ENCODE data around the gene GALNT14. TPM values are rescaled to one million over a fixed set of nuclear protein-coding genes. Genes with fewer than 3 reads are reported as not detected.

Gene GALNT14
- polyA plus RNA-seq, 1 experiment: 0.07 TPM

DNA sequence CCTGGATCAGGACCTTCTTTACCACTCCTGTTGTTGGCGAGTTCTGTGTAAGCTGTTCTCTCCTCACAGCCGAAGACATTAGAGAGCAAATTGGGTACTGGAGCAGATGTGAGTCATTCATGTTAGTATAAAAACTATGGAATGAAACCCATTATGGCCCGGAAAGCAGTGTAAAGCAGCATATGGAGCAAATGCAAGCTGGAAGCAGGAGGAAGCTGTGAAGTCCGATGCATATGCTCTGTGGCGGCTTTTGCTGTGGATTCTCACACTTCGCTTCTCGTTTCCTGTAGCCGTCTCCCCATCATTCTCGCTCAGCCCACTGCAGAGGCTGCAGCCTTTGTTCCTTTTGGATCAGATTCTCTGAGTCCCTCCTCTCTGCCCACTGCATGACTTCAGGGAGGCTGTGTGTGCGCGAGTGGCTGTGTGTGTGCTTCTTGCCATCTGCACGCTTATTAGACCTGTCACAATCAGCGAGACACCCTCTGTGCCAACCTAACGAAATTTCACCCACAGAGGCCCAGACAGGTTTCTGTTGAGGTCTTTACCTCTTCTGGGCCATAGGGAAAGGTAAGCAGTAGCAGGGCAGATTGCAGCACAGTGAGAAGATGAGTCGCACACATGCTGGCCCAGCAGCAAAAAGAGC lies 3.3 kb upstream of the GALNT14 start:
- TF ChIP-seq, protein P1, sequence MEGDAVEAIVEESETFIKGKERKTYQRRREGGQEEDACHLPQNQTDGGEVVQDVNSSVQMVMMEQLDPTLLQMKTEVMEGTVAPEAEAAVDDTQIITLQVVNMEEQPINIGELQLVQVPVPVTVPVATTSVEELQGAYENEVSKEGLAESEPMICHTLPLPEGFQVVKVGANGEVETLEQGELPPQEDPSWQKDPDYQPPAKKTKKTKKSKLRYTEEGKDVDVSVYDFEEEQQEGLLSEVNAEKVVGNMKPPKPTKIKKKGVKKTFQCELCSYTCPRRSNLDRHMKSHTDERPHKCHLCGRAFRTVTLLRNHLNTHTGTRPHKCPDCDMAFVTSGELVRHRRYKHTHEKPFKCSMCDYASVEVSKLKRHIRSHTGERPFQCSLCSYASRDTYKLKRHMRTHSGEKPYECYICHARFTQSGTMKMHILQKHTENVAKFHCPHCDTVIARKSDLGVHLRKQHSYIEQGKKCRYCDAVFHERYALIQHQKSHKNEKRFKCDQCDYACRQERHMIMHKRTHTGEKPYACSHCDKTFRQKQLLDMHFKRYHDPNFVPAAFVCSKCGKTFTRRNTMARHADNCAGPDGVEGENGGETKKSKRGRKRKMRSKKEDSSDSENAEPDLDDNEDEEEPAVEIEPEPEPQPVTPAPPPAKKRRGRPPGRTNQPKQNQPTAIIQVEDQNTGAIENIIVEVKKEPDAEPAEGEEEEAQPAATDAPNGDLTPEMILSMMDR (IDR thresholded peaks at IDR 0.05; ENCODE audit: low read depth, low read length): no peak
- Histone ChIP-seq H3K27me3 (ENCODE audit: control insufficient read depth, insufficient read depth, low read length) (peaks cover 48% of the 10 kb centered on the region), H3K27ac (ENCODE audit: low read depth, low read length) (no peak overlapping the region), H3K4me3 (ENCODE audit: low read depth, low read length) (no peak overlapping the region), H3K9me3 (ENCODE audit: control insufficient read depth, insufficient read depth, low read length) (no peaks in the 10 kb centered on the region; the same call in 1 of the 2 replicates)
- POLR2A ChIA-PET: no interaction called here
- CTCF ChIA-PET: interaction anchor here (0.6 to 1.2 kb wide), 4 partner anchors 9 to 430 kb away, joined by 3 to 4 read pairs (median 4); no protein-coding TSS in a partner anchor
- DNase-seq (ENCODE audit: low read depth, low spot score): no peak

DNA sequence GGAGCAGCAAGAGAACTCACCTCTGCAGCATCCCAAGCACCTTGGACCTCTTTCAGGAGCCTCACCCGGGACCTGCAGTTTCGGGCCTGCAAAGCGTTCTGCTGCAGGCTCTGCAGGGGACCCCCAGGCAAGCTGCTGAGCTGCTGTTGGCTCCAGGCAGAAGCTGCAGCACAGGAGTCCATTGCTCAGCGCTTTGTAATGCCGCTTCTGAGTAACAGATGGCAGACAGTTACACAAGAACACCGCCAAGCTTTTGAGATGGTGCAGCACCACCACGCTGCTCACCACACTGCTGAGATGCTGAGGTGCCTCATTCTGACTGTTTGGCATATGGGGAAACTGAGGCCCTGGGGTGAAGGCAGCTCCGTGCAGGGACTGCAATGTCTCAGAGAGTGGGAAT lies 1.9 kb upstream of the GALNT14 start:
- POLR2A ChIA-PET: no interaction called here
- DNase-seq (ENCODE audit: low read depth, low spot score): no peak
- Histone ChIP-seq H3K27me3 (ENCODE audit: control insufficient read depth, insufficient read depth, low read length) (peaks cover 59% of the 10 kb centered on the region), H3K4me3 (ENCODE audit: low read depth, low read length) (no peak overlapping the region), H3K9me3 (ENCODE audit: control insufficient read depth, insufficient read depth, low read length) (no peaks in the 10 kb centered on the region; the same call in 1 of the 2 replicates), H3K27ac (ENCODE audit: low read depth, low read length) (no peak overlapping the region)
- CTCF ChIA-PET: interaction anchor here (0.5 to 1.2 kb wide), 2 partner anchors 17 to 30 kb away, joined by 3 read pairs; no protein-coding TSS in a partner anchor
- TF ChIP-seq, protein P1 (IDR thresholded peaks at IDR 0.05; ENCODE audit: low read depth, low read length): no peak

DNA sequence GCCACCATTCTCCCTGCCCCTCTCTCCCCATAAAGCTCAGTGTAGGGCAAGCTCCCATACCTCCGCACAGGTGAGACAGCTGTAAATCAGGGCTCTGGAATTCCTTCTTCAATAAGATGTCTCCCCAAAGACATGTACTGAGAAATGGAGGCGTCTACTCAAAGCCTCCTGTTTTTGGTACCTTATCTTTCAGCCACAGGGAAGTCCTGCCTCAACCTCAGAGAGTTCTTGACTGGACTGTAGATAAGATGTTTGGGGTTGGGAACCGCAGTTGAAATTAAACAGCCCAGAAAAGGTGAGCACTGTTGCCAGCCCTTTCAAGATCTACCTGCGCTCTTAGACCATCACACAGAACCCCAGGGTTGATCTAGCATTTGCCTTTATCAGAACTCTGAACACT lies 1.4 kb upstream of the GALNT14 start:
- peaks cover 60% of the 10 kb centered on the region for H3K27me3 ChIP-seq (ENCODE audit: control insufficient read depth, insufficient read depth, low read length)

DNA sequence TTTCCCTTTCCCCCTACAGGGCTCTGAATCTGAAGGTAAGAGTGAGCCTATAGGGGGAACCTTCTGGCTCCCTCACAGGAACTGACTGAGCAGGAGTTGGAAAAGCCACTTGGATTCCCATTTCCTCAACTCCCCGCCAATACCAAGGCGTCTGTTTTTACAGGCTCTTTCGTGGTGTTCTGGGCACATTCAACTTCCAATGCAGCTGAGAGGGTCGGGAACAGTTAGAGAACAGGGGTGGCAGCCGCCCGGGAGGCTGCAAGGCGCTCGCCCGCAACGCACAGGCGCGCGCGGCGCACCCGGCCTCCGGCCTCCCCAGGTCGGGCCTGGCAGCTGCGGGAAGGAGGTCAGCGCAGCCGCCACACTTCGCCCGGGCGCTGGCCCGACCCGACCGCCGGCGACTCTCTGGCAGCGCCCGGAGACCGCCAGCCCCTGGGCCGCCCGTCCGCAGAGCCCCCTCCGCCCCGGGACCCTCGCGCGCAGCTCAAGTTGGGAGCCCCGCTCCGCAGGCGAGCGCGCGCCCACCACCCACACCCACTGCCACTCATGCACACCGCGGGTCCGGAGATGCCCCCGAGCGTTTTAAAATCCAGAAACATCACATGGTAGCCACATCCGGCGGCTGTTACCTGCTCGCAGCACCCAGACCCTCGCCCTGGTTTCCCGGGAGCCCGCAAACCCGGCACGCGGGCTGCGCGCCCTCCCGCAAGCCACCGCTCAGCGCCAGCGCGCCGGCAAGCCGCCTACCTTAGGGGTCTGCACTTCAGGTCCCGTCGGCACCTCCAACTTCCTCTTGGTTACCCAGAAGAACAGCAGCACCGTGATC lies 816 bp downstream of the GALNT14 start:
- Histone ChIP-seq H3K9me3 (ENCODE audit: control insufficient read depth, insufficient read depth, low read length) (no peaks in the 10 kb centered on the region; the same call in 1 of the 2 replicates), H3K4me3 (ENCODE audit: low read depth, low read length) (peak overlapping the region; percentile 48), H3K27me3 (ENCODE audit: control insufficient read depth, insufficient read depth, low read length) (peaks cover 60% of the 10 kb centered on the region), H3K27ac (ENCODE audit: low read depth, low read length) (no peak overlapping the region)
- TF ChIP-seq, protein P1 (IDR thresholded peaks at IDR 0.05; ENCODE audit: low read depth, low read length): no peak
- ChIA-PET POLR2A (no interaction called here), CTCF (interaction anchor here (0.9 to 1.5 kb wide), 2 partner anchors 14 to 195 kb away, joined by 3 to 4 read pairs; no protein-coding TSS in a partner anchor)
- DNase-seq (ENCODE audit: low read depth, low spot score): no peak

More for the DNA sequence above, 1.4 kb upstream of the GALNT14 start:
- ChIA-PET POLR2A (no interaction called here), CTCF (interaction anchor here (0.5 kb wide), 1 partner anchor 16 kb away, joined by 3 read pairs; no protein-coding TSS in a partner anchor)
- Histone ChIP-seq H3K9me3 (ENCODE audit: control insufficient read depth, insufficient read depth, low read length) (no peaks in the 10 kb centered on the region; the same call in 1 of the 2 replicates), H3K4me3 (ENCODE audit: low read depth, low read length) (no peak overlapping the region), H3K27ac (ENCODE audit: low read depth, low read length) (no peak overlapping the region)
- no peak for DNase-seq (ENCODE audit: low read depth, low spot score)
- TF ChIP-seq, protein P1 (IDR thresholded peaks at IDR 0.05; ENCODE audit: low read depth, low read length): no peak

DNA sequence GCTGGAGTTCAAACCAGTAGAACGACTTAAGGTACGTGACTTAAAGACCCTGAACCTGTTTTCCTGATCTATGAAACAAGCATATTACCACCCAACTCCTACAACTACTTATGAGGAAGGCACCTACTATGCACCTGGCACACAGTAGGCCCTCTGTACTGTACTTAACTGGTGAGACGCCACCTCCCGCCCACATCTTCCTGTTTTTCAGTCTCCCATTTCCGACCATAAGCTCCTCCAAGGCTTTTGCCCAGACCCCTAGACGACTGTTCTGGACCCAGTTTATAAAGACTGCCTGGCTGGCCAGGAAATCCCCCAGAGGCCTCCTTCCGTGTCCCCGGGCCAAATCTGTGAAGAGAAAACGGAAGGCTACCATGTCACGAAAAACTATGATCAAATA lies 1.5 kb downstream of the GALNT14 start:
- ChIA-PET POLR2A (no interaction called here), CTCF (no interaction called here)
- peaks cover 56% of the 10 kb centered on the region for H3K27me3 ChIP-seq (ENCODE audit: control insufficient read depth, insufficient read depth, low read length)
- H3K9me3 ChIP-seq (ENCODE audit: control insufficient read depth, insufficient read depth, low read length): no peaks in the 10 kb centered on the region; the same call in 1 of the 2 replicates
- no peak overlapping the region for H3K27ac ChIP-seq (ENCODE audit: low read depth, low read length)
- no peak for DNase-seq (ENCODE audit: low read depth, low spot score)
- TF ChIP-seq, protein P1 (IDR thresholded peaks at IDR 0.05; ENCODE audit: low read depth, low read length): no peak
- H3K4me3 ChIP-seq (ENCODE audit: low read depth, low read length): no peak overlapping the region
